H1 (cell line): Measurements from ENCODE around the gene RPS6KA2. TPM values are rescaled to one million over a fixed set of nuclear protein-coding genes. Genes with fewer than 3 reads are reported as not detected.

Source experiments
- CTCF ChIA-PET: fragments of 300-600 bp; sonication (Branson Sonifier 250); formaldehyde crosslinking; loops from one replicate; lab custom pipeline; 2021; ENCODE audit not compliant: partially characterized antibody; lab: Charles Lee
- POLR2A ChIA-PET: fragments of 300-600 bp; sonication (Branson Sonifier 250); formaldehyde crosslinking; loops from one replicate; lab custom pipeline; 2021; ENCODE audit warnings: inconsistent platforms; ENCODE audit not compliant: partially characterized antibody; lab: Charles Lee
- DNase-seq, 2 experiments: peaks; one replicate each; pipeline versions ENCODE4 v3.0.0 to v3.0.0-alpha.2; 2010 to 2022; ENCODE audit warnings: low spot score in 2 of 2, low read depth in 1 of 2, mixed read lengths in 1 of 2
- FAIRE-seq: peaks from 2 replicates; lab custom pipeline; 2011; peaks lifted over from hg19 to GRCh38; lab: Jason Lieb, UNC
- H2AFZ ChIP-seq: 2 replicates; pipeline ENCODE4 v1.8.1; 2012; ENCODE audit warnings: low read length, inconsistent platforms
- H2AK5ac ChIP-seq: 2 replicates; pipeline ENCODE4 v1.6.1; 2013; ENCODE audit warnings: low read depth, low read length
- H2BK120ac ChIP-seq: replicated peaks from 2 replicates; pipeline ENCODE3; 2013; ENCODE audit warnings: low read depth, low read length, inconsistent platforms
- H2BK12ac ChIP-seq: 2 replicates; pipeline ENCODE4 v1.6.1; 2013; ENCODE audit warnings: low read depth, low read length
- H2BK15ac ChIP-seq: 2 replicates; pipeline ENCODE4 v1.6.1; 2013; ENCODE audit warnings: low read length
- H2BK20ac ChIP-seq: 2 replicates; pipeline ENCODE4 v1.6.1; 2013; ENCODE audit warnings: low read length
- H2BK5ac ChIP-seq: 2 replicates; pipeline ENCODE4 v1.6.1; 2013; ENCODE audit warnings: low read depth, low read length
- H3K14ac ChIP-seq: 2 replicates; pipeline ENCODE4 v1.6.1; 2013; ENCODE audit warnings: inconsistent platforms; ENCODE audit not compliant: insufficient read length
- H3K18ac ChIP-seq: 2 replicates; pipeline ENCODE4 v1.6.1; 2013; ENCODE audit warnings: low read length; ENCODE audit errors: extremely low read depth
- H3K23ac ChIP-seq: 2 replicates; pipeline ENCODE4 v1.6.1; 2013; ENCODE audit warnings: inconsistent platforms; ENCODE audit not compliant: insufficient read length
- H3K23me2 ChIP-seq: 2 replicates; pipeline ENCODE4 v1.6.1; 2013; ENCODE audit warnings: low read depth, low read length
- H3K27ac ChIP-seq: 2 replicates; pipeline ENCODE4 v1.6.1; 2011; ENCODE audit warnings: low read depth, low read length, inconsistent platforms
- H3K27me3 ChIP-seq, 4 experiments: replicated peaks in 1 of 4; 1 replicate in 1 of 4; 2 replicates in 3 of 4; pipeline versions ENCODE4 v1.6.1 to v1.8.1; 2011 to 2013; ENCODE audit warnings: low read length in 3 of 4, mild to moderate bottlenecking in 3 of 4, inconsistent platforms in 2 of 4, mixed read lengths in 2 of 4, moderate library complexity in 1 of 4; ENCODE audit not compliant: control insufficient read depth in 3 of 4, insufficient read depth in 3 of 4; ENCODE audit errors: extremely low read depth in 1 of 4
- H3K36me3 ChIP-seq, 4 experiments: 2 replicates each; pipeline versions ENCODE4 v1.6.1 to v1.8.1; 2011 to 2013; ENCODE audit warnings: mild to moderate bottlenecking in 4 of 4, low read length in 3 of 4, moderate library complexity in 2 of 4, control low read depth in 1 of 4, inconsistent platforms in 1 of 4; ENCODE audit not compliant: insufficient read depth in 4 of 4, control insufficient read depth in 2 of 4
- H3K4ac ChIP-seq: replicated peaks from 2 replicates; pipeline ENCODE3; 2013; ENCODE audit warnings: low read length, low read depth, mixed read lengths, inconsistent platforms; ENCODE audit not compliant: insufficient read length
- H3K4me1 ChIP-seq, 4 experiments: replicated peaks in 1 of 4; 1 replicate in 1 of 4; 2 replicates in 3 of 4; pipeline versions ENCODE4 v1.6.1 to v1.8.1; 2011 to 2013; ENCODE audit warnings: low read length in 3 of 4, inconsistent platforms in 2 of 4, mixed read lengths in 1 of 4; ENCODE audit not compliant: insufficient read depth in 4 of 4, control insufficient read depth in 3 of 4
- H3K4me2 ChIP-seq, 2 experiments: 2 replicates each; pipeline versions ENCODE4 v1.6.1 to v1.8.1; 2011 to 2013; ENCODE audit warnings: low read depth in 2 of 2, low read length in 2 of 2, control low read depth in 1 of 2, inconsistent platforms in 1 of 2, mild to moderate bottlenecking in 1 of 2; ENCODE audit not compliant: insufficient read depth in 1 of 2
- H3K4me3 ChIP-seq, 4 experiments: fragments of 200-600, 300-600 bp in 1 of 4; sonication (generic), shearing (Covaris generic), sonication (Bioruptor Twin) in 1 of 4; 2 replicates each; pipeline versions ENCODE4 v1.5.1 to v1.8.1; 2011 to 2016; ENCODE audit warnings: low read length in 4 of 4, low read depth in 3 of 4, control low read depth in 2 of 4, inconsistent platforms in 2 of 4, mild to moderate bottlenecking in 2 of 4, mixed read lengths in 1 of 4, moderate library complexity in 1 of 4; ENCODE audit not compliant: insufficient read depth in 2 of 4; ENCODE audit errors: extremely low read depth in 1 of 4
- H3K56ac ChIP-seq: replicated peaks from 2 replicates; pipeline ENCODE3; 2013; ENCODE audit warnings: low read depth, mild to moderate bottlenecking, mixed read lengths, low read length, inconsistent platforms; ENCODE audit not compliant: insufficient read length
- H3K79me1 ChIP-seq: 2 replicates; pipeline ENCODE4 v1.6.1; 2013; ENCODE audit warnings: low read depth, low read length, control low read depth
- H3K79me2 ChIP-seq, 2 experiments: 2 replicates each; pipeline versions ENCODE4 v1.6.1 to v1.8.1; 2012 to 2013; ENCODE audit warnings: low read length in 2 of 2, mild to moderate bottlenecking in 2 of 2, inconsistent platforms in 1 of 2; ENCODE audit not compliant: insufficient read depth in 2 of 2, control insufficient read depth in 1 of 2
- H3K9ac ChIP-seq, 4 experiments: replicated peaks in 1 of 4; 1 replicate in 1 of 4; 2 replicates in 3 of 4; pipeline versions ENCODE4 v1.6.1 to v1.8.1; 2011 to 2013; ENCODE audit warnings: low read depth in 3 of 4, low read length in 3 of 4, control low read depth in 2 of 4, mild to moderate bottlenecking in 2 of 4, moderate library complexity in 2 of 4, inconsistent platforms in 1 of 4; ENCODE audit errors: extremely low read depth in 1 of 4
- H3K9me3 ChIP-seq, 2 experiments: 2 replicates each; pipeline versions ENCODE4 v1.6.1 to v1.8.1; 2012 to 2013; ENCODE audit warnings: mild to moderate bottlenecking in 2 of 2, moderate library complexity in 2 of 2, control low read depth in 1 of 2, inconsistent platforms in 1 of 2, low read depth in 1 of 2, low read length in 1 of 2, mixed read lengths in 1 of 2; ENCODE audit not compliant: insufficient read depth in 2 of 2
- H4K20me1 ChIP-seq, 2 experiments: replicated peaks in 1 of 2; 2 replicates each; pipeline versions ENCODE3 to v1.8.1; 2011 to 2013; ENCODE audit warnings: inconsistent platforms in 2 of 2, low read length in 2 of 2, mild to moderate bottlenecking in 1 of 2; ENCODE audit not compliant: insufficient read depth in 2 of 2, control insufficient read depth in 1 of 2
- H4K5ac ChIP-seq: 2 replicates; pipeline ENCODE4 v1.6.1; 2013; ENCODE audit warnings: low read length, low read depth, mixed read lengths, inconsistent platforms; ENCODE audit not compliant: insufficient read length
- H4K8ac ChIP-seq: 2 replicates; pipeline ENCODE4 v1.8.0; 2013; ENCODE audit warnings: mild to moderate bottlenecking, moderate library complexity, low read length, inconsistent platforms; ENCODE audit not compliant: insufficient read depth; ENCODE audit errors: extremely low read depth
- H4K91ac ChIP-seq: replicated peaks from 2 replicates; pipeline ENCODE3; 2013; ENCODE audit warnings: low read length, mixed read lengths, inconsistent platforms; ENCODE audit not compliant: insufficient read length
- ATF3 ChIP-seq: IDR thresholded peaks from 2 replicates; pipeline ENCODE4 v1.6.1; 2011; ENCODE audit warnings: low read depth, mild to moderate bottlenecking, low read length; ENCODE audit not compliant: insufficient read depth
- BACH1 ChIP-seq: IDR thresholded peaks from 2 replicates; pipeline ENCODE4 v1.6.1; 2012; ENCODE audit warnings: low read length, improper control_type of control experiment
- BCL11A ChIP-seq, 2 experiments: IDR thresholded peaks; one replicate each; pipeline ENCODE4 v1.6.1; 2011; ENCODE audit warnings: low read depth in 2 of 2, low read length in 2 of 2, mild to moderate bottlenecking in 2 of 2
- BRCA1 ChIP-seq: IDR thresholded peaks from 2 replicates; pipeline ENCODE4 v1.6.1; 2012; ENCODE audit warnings: low read depth, low read length, improper control_type of control experiment
- EGR1 ChIP-seq: IDR thresholded peaks from 2 replicates; pipeline ENCODE4 v1.6.1; 2011; ENCODE audit warnings: low read depth, low read length, borderline replicate concordance
- POLR2AphosphoS5 ChIP-seq: IDR thresholded peaks from 2 replicates; pipeline ENCODE4 v1.6.1; 2011; ENCODE audit warnings: low read depth, low read length
- RNF2 ChIP-seq: fragments of 200-900, 300-1000 bp; sonication (generic); IDR thresholded peaks from 2 replicates; pipeline ENCODE4 v1.7.1; 2016; ENCODE audit warnings: borderline replicate concordance, low read depth, mild to moderate bottlenecking, antibody characterized with exemption, low read length; ENCODE audit not compliant: poor library complexity, severe bottlenecking; ENCODE audit errors: missing control alignments
- SIRT6 ChIP-seq: IDR thresholded peaks from one replicate; pipeline ENCODE4 v1.7.1; 2012; ENCODE audit warnings: low read length, inconsistent platforms
- SIX5 ChIP-seq: IDR thresholded peaks from 2 replicates; pipeline ENCODE4 v1.6.1; 2011; ENCODE audit warnings: mild to moderate bottlenecking, low read depth, low read length
- SUZ12 ChIP-seq: fragments of 200-600 bp; sonication (generic); IDR thresholded peaks from 2 replicates; pipeline ENCODE4 v1.6.1; 2012; ENCODE audit warnings: mild to moderate bottlenecking, inconsistent platforms, low read length, moderate library complexity, mixed read lengths
- TBP ChIP-seq: IDR thresholded peaks from 2 replicates; pipeline ENCODE4 v1.6.1; 2011; ENCODE audit warnings: low read depth, low read length, improper control_type of control experiment
- TEAD4 ChIP-seq: IDR thresholded peaks from 2 replicates; pipeline ENCODE4 v1.6.1; 2012; ENCODE audit warnings: low read depth, low read length, inconsistent platforms, mixed read lengths
- whole genome bisulfite sequencing, 2 experiments: shearing (Covaris generic) in 1 of 2; methylation state at CpG; one replicate each; pipeline versions ENCODE4 v1.1.6 to v1.1.7; 2013 to 2015; ENCODE audit warnings: low lambda C conversion rate in 2 of 2, mixed read lengths in 2 of 2, inconsistent platforms in 1 of 2, low coverage in 1 of 2, missing lambda C conversion rate in 1 of 2; ENCODE audit not compliant: insufficient replicate concordance in 2 of 2, insufficient coverage in 1 of 2, insufficient read length in 1 of 2; ENCODE audit errors: extremely low coverage in 1 of 2, missing lambda C conversion rate in 1 of 2; 5-methylcytosine and 5-hydroxymethylcytosine counted together
- polyA plus RNA-seq, 7 experiments: library from polyadenylated mRNA; depleted of rRNA in 3 of 7; stranded (reverse) in 5 of 7; unstranded in 2 of 7; fragments of >200 nt in 5 of 7; fragments of 200-250 nt in 2 of 7; gene quantifications; 1 replicate in 5 of 7; 2 replicates in 1 of 7; 4 replicates in 1 of 7; pipeline versions ENCODE4 v1.2.1 to v1.2.3, GENCODE V29; 2011 to 2013; ENCODE audit warnings: missing spikeins in 2 of 7, mixed read lengths in 2 of 7
- total RNA-seq: library from RNA; stranded (reverse); fragmentation: NEBNext Ultra II Directional; extraction: Animal tissue kit (Norgen Biotek cat#: 25700); gene quantifications from 2 replicates; pipeline ENCODE4 v1.2.1, GENCODE V29; 2021

Gene RPS6KA2
- total and polyA plus RNA-seq, 2 of the 8 experiments (the other 6 are each of a cell fraction or from before 2014, with no cell fraction given): 8.8 to 25.7 TPM

GRCh38 chr6:166419286-166419685 lies 207.8 kb downstream of the RPS6KA2 start:
- H3K36me3 ChIP-seq: peaks cover 4 to 9% (median 4%) of the 10 kb centered on the region in 4 experiments; a peak in 6 of 8 replicates
- no peak overlapping the region for H4K5ac ChIP-seq

More at GRCh38 chr6:166419286-166419685, 207.8 kb downstream of the RPS6KA2 start:
- Histone ChIP-seq H3K27ac (no peak overlapping the region), H4K8ac (no peak overlapping the region), H2AFZ (no peak overlapping the region), H3K18ac (no peak overlapping the region), H3K4ac (no peak overlapping the region), H3K79me1 (no peaks in the 10 kb centered on the region), H2BK5ac (no peak overlapping the region), H3K4me2 (no peak overlapping the region), H3K27me3 (no peaks in the 10 kb centered on the region), H2AK5ac (no peak overlapping the region), H4K91ac (no peak overlapping the region), H3K4me3 (no peak overlapping the region), H3K56ac (no peak overlapping the region), H4K20me1 (peaks cover 0 to 7% of the 10 kb centered on the region in 2 experiments), H2BK15ac (no peak overlapping the region), H2BK120ac (no peak overlapping the region), H2BK12ac (no peak overlapping the region), H3K4me1 (no peaks in the 10 kb centered on the region), H2BK20ac (no peak overlapping the region), H3K9me3 (no peaks in the 10 kb centered on the region), H3K23ac (no peak overlapping the region), H3K9ac (no peak overlapping the region), H3K79me2 (no peaks in the 10 kb centered on the region), H3K23me2 (peaks cover 12% of the 10 kb centered on the region; the same call in 1 of the 2 replicates), H3K14ac (no peak overlapping the region)
- ChIA-PET CTCF (interaction anchor here (3.0 kb wide), 1 partner anchor 19 kb away, joined by 11 read pairs; no protein-coding TSS in a partner anchor), POLR2A (no interaction called here)
- no peak for DNase-seq
- TF ChIP-seq TEAD4 (no peak), SIX5 (no peak), POLR2AphosphoS5 (no peak), TBP (no peak), SIRT6 (no peak), RNF2 (no peak), ATF3 (no peak), EGR1 (no peak), BCL11A (IDR thresholded peaks at IDR 0.05; ENCODE audit: low read depth in 2 of 2, low read length in 2 of 2) (no peak), BACH1 (no peak), BRCA1 (no peak), SUZ12 (no peak)
- WGBS, 2 experiments: 76% methylated on average over 6 of the region's 7 CpGs; no CpG with 5 or more reads in 1 of the 2 experiments
- no peak for FAIRE-seq
